Mesenchymal stem cell (in vitro differentiated cells and primary cell): ENCODE data around the gene UBXN10.

Experiments used
- DNase-seq: peaks from one replicate; pipeline ENCODE4 v3.0.0-alpha.2; 2013
- H2AFZ ChIP-seq: one replicate; pipeline ENCODE4 v1.6.1; 2013; ENCODE audit warnings: low read depth, mild to moderate bottlenecking, control low read depth, inconsistent platforms, low read length, moderate library complexity
- H2AK5ac ChIP-seq: 2 replicates; pipeline ENCODE4 v1.6.1; 2013; ENCODE audit warnings: low read length, moderate library complexity, mild to moderate bottlenecking, inconsistent platforms; ENCODE audit not compliant: severe bottlenecking
- H2BK120ac ChIP-seq: one replicate; pipeline ENCODE4 v1.6.1; 2013; ENCODE audit warnings: low read depth, mild to moderate bottlenecking, inconsistent platforms, low read length, moderate library complexity
- H2BK12ac ChIP-seq, 2 experiments: one replicate each; pipeline ENCODE4 v1.6.1; 2013; ENCODE audit warnings: inconsistent platforms in 2 of 2, low read length in 2 of 2, mild to moderate bottlenecking in 2 of 2, moderate library complexity in 2 of 2, control low read depth in 1 of 2
- H2BK15ac ChIP-seq: one replicate; pipeline ENCODE4 v1.6.1; 2013; ENCODE audit warnings: mild to moderate bottlenecking, low read depth, inconsistent platforms; ENCODE audit not compliant: poor library complexity, severe bottlenecking
- H2BK5ac ChIP-seq: 2 replicates; pipeline ENCODE4 v1.6.1; 2013; ENCODE audit warnings: low read depth, mild to moderate bottlenecking, low read length, control low read depth, inconsistent platforms; ENCODE audit not compliant: poor library complexity, severe bottlenecking
- H3K14ac ChIP-seq, 2 experiments: one replicate each; pipeline ENCODE4 v1.6.1; 2013; ENCODE audit warnings: inconsistent platforms in 2 of 2, low read length in 2 of 2, control low read depth in 1 of 2, mild to moderate bottlenecking in 1 of 2, moderate library complexity in 1 of 2
- H3K18ac ChIP-seq, 2 experiments: one replicate each; pipeline ENCODE4 v1.6.1; 2013; ENCODE audit warnings: inconsistent platforms in 2 of 2, low read length in 2 of 2, control low read depth in 1 of 2, low read depth in 1 of 2, mild to moderate bottlenecking in 1 of 2
- H3K23ac ChIP-seq, 2 experiments: one replicate each; pipeline ENCODE4 v1.6.1; 2013; ENCODE audit warnings: inconsistent platforms in 2 of 2, low read length in 2 of 2, mild to moderate bottlenecking in 2 of 2, moderate library complexity in 2 of 2, control low read depth in 1 of 2
- H3K27ac ChIP-seq: 2 replicates; pipeline ENCODE4 v1.5.1; 2013; ENCODE audit warnings: mild to moderate bottlenecking, moderate library complexity, low read length, control low read depth, inconsistent platforms; ENCODE audit not compliant: poor library complexity, severe bottlenecking
- H3K27me3 ChIP-seq, 2 experiments: 2 replicates each; pipeline versions ENCODE4 v1.6.1 to v1.7.0; 2013; ENCODE audit warnings: low read length in 2 of 2, mild to moderate bottlenecking in 2 of 2, moderate library complexity in 2 of 2, control low read depth in 1 of 2, inconsistent platforms in 1 of 2; ENCODE audit not compliant: control insufficient read depth in 1 of 2, insufficient read depth in 1 of 2
- H3K36me3 ChIP-seq, 2 experiments: 2 replicates each; pipeline versions ENCODE4 v1.6.1 to v1.7.0; 2013; ENCODE audit warnings: low read length in 2 of 2, control low read depth in 1 of 2, inconsistent platforms in 1 of 2, low read depth in 1 of 2, mild to moderate bottlenecking in 1 of 2; ENCODE audit not compliant: insufficient read depth in 2 of 2, control insufficient read depth in 1 of 2
- H3K4ac ChIP-seq, 2 experiments: one replicate each; pipeline ENCODE4 v1.6.1; 2013; ENCODE audit warnings: inconsistent platforms in 2 of 2, low read length in 2 of 2, mild to moderate bottlenecking in 2 of 2, moderate library complexity in 2 of 2, control low read depth in 1 of 2, low read depth in 1 of 2
- H3K4me1 ChIP-seq: 2 replicates; pipeline ENCODE4 v1.6.1; 2013; ENCODE audit warnings: low read depth, low read length, control low read depth; ENCODE audit not compliant: control insufficient read depth, insufficient read depth
- H3K4me2 ChIP-seq: 2 replicates; pipeline ENCODE4 v1.6.1; 2013; ENCODE audit warnings: low read length, mild to moderate bottlenecking, inconsistent platforms; ENCODE audit not compliant: poor library complexity, severe bottlenecking
- H3K4me3 ChIP-seq, 2 experiments: 2 replicates each; pipeline versions ENCODE4 v1.5.1 to v1.7.0; 2013; ENCODE audit warnings: low read length in 2 of 2, mild to moderate bottlenecking in 2 of 2, control low read depth in 1 of 2, low read depth in 1 of 2; ENCODE audit not compliant: insufficient read depth in 1 of 2
- H3K79me1 ChIP-seq: replicated peaks from 2 replicates; pipeline ENCODE4 v1.6.1; 2013; ENCODE audit warnings: mild to moderate bottlenecking, control low read depth, low read length, inconsistent platforms; ENCODE audit not compliant: poor library complexity, severe bottlenecking
- H3K9ac ChIP-seq: 2 replicates; pipeline ENCODE4 v1.7.0; 2013; ENCODE audit warnings: mild to moderate bottlenecking, low read length, moderate library complexity
- H3K9me3 ChIP-seq: 2 replicates; pipeline ENCODE4 v1.7.0; 2013; ENCODE audit warnings: mild to moderate bottlenecking, low read length; ENCODE audit not compliant: control insufficient read depth
- H4K8ac ChIP-seq: one replicate; pipeline ENCODE4 v1.6.1; 2013; ENCODE audit warnings: inconsistent platforms, mild to moderate bottlenecking, low read length, moderate library complexity
- H4K91ac ChIP-seq: one replicate; pipeline ENCODE4 v1.6.1; 2013; ENCODE audit warnings: mild to moderate bottlenecking, low read length, inconsistent platforms
- WGBS: methylation state at CpG from one replicate; pipeline ENCODE4 v1.1.7; 2013; ENCODE audit warnings: mixed read lengths; 5-methylcytosine and 5-hydroxymethylcytosine counted together

Gene UBXN10

GRCh38 chr1:20183035-20183434 is 2.9 kb upstream of the UBXN10 start:
- Histone ChIP-seq H3K4ac (no peak overlapping the region), H3K36me3 (no peaks in the 10 kb centered on the region), H2BK5ac (no peak overlapping the region)

GRCh38 chr1:20183616-20184271 is 2.2 kb upstream of the UBXN10 start:
- Histone ChIP-seq H3K14ac (no peak overlapping the region), H3K27ac (no peak overlapping the region), H3K4me1 (peaks cover 4% of the 10 kb centered on the region), H3K79me1 (no peaks in the 10 kb centered on the region), H4K8ac (no peak overlapping the region), H3K9ac (no peak overlapping the region), H2BK15ac (no peak overlapping the region), H3K27me3 (peaks cover 56 to 94% of the 10 kb centered on the region in 2 experiments), H2BK120ac (no peak overlapping the region), H3K9me3 (peaks cover 3% of the 10 kb centered on the region), H2BK12ac (no peak overlapping the region), H3K4me2 (no peak overlapping the region), H2BK5ac (no peak overlapping the region), H2AFZ (no peak overlapping the region), H4K91ac (peak overlapping the region; percentile 53), H2AK5ac (no peak overlapping the region), H3K4ac (no peak overlapping the region), H3K18ac (no peak overlapping the region), H3K4me3 (no peak overlapping the region), H3K23ac (no peak overlapping the region), H3K36me3 (no peaks in the 10 kb centered on the region)
- DNase-seq: no peak
- WGBS: 73% methylated on average over 6 of the region's 13 CpGs

More at GRCh38 chr1:20183035-20183434, 2.9 kb upstream of the UBXN10 start:
- peaks cover 4% of the 10 kb centered on the region for H3K4me1 ChIP-seq
- H3K27me3 ChIP-seq: peaks cover 51 to 94% of the 10 kb centered on the region in 2 experiments
- H3K4me3 ChIP-seq: no peak overlapping the region
- H2BK15ac ChIP-seq: no peak overlapping the region
- DNase-seq: no peak
- H3K4me2 ChIP-seq: no peak overlapping the region
- 86% methylated on average over 9 of the region's 10 CpGs for WGBS
- H4K91ac ChIP-seq: no peak overlapping the region
- no peak overlapping the region for H3K9ac ChIP-seq
- H3K23ac ChIP-seq: no peak overlapping the region
- peaks cover 3% of the 10 kb centered on the region for H3K9me3 ChIP-seq
- no peak overlapping the region for H3K18ac ChIP-seq
- no peak overlapping the region for H2BK120ac ChIP-seq
- no peaks in the 10 kb centered on the region for H3K79me1 ChIP-seq
- no peak overlapping the region for H2AK5ac ChIP-seq
- H3K14ac ChIP-seq: no peak overlapping the region
- no peak overlapping the region for H4K8ac ChIP-seq
- no peak overlapping the region for H2BK12ac ChIP-seq
- H3K27ac ChIP-seq: no peak overlapping the region
- H2AFZ ChIP-seq: no peak overlapping the region

- WGBS: 68% methylated on average over 4 of the region's 6 CpGs
- H3K14ac ChIP-seq: no peak overlapping the region
- H2BK120ac ChIP-seq: no peak overlapping the region
- H3K9ac ChIP-seq: no peak overlapping the region
- peak overlapping the region; percentile 3 for H4K8ac ChIP-seq
- H2BK12ac ChIP-seq: no peak overlapping the region
- H3K4me3 ChIP-seq: no peak overlapping the region
- no peak overlapping the region for H3K4ac ChIP-seq
- H2BK15ac ChIP-seq: no peak overlapping the region
- peaks cover 3% of the 10 kb centered on the region for H3K9me3 ChIP-seq
- H3K36me3 ChIP-seq: no peaks in the 10 kb centered on the region
- no peak overlapping the region for H3K4me2 ChIP-seq
- no peak overlapping the region for H4K91ac ChIP-seq
- H3K18ac ChIP-seq: no peak overlapping the region
- no peak overlapping the region for H3K27ac ChIP-seq
- no peak for DNase-seq
- no peak overlapping the region for H2AFZ ChIP-seq
- H2AK5ac ChIP-seq: no peak overlapping the region
- H3K27me3 ChIP-seq: peaks cover 63 to 94% of the 10 kb centered on the region in 2 experiments
- H3K79me1 ChIP-seq: no peaks in the 10 kb centered on the region
- H3K23ac ChIP-seq: no peak overlapping the region
- H2BK5ac ChIP-seq: no peak overlapping the region
- peaks cover 4% of the 10 kb centered on the region for H3K4me1 ChIP-seq
Observed at GRCh38 chr1:20184481-20184900, 1.4 kb upstream of the UBXN10 start.

- Histone ChIP-seq H3K4ac (no peak overlapping the region), H3K23ac (no peak overlapping the region), H4K91ac (no peak overlapping the region), H3K9me3 (no peaks in the 10 kb centered on the region), H3K14ac (no peak overlapping the region), H2BK12ac (no peak overlapping the region), H3K18ac (no peak overlapping the region), H3K4me3 (no peak overlapping the region), H3K9ac (peak overlapping the region; percentile 24), H3K79me1 (no peaks in the 10 kb centered on the region), H3K4me2 (no peak overlapping the region), H3K27ac (no peak overlapping the region), H4K8ac (peak overlapping the region; percentile 4), H2AFZ (no peak overlapping the region), H2BK5ac (no peak overlapping the region), H3K36me3 (no peaks in the 10 kb centered on the region), H2AK5ac (no peak overlapping the region), H2BK15ac (no peak overlapping the region), H3K27me3 (peaks cover 68 to 94% of the 10 kb centered on the region in 2 experiments), H3K4me1 (peaks cover 4% of the 10 kb centered on the region), H2BK120ac (no peak overlapping the region)
- DNase-seq: peak; percentile 16
- 44% methylated on average over 14 of the region's 17 CpGs for WGBS
Observed at GRCh38 chr1:20184997-20185833, 681 bp upstream of the UBXN10 start.
